GM12878 (cell line): ENCODE measurements around the gene DAAM2. TPM values are rescaled to one million over a fixed set of nuclear protein-coding genes. Genes with fewer than 3 reads are reported as not detected.

Source experiments
- ATAC-seq: fragments of 200-7000 bp; cut with Tn5 transposase; 3 replicates; pipeline ENCODE4 v1.9.1; 2020; ENCODE audit warnings: mild to moderate bottlenecking, moderate library complexity
- BruUV-seq: library from RNA; stranded (reverse); fragments of 400-500 nt; replicated peaks from 2 replicates; lab custom pipeline; 2021; lab: Mats Ljungman, UMichigan
- CTCF ChIA-PET: fragments of 300-600 bp; sonication (Branson Sonifier 250); formaldehyde crosslinking; extraction: SDS; loops from one replicate; lab custom pipeline; 2021; ENCODE audit warnings: inconsistent platforms; lab: Yijun Ruan, JAX
- POLR2A ChIA-PET: fragments of 350-600 bp; formaldehyde crosslinking; extraction: SDS; loops from one replicate; lab custom pipeline; 2021; ENCODE audit warnings: inconsistent platforms; lab: Charles Lee
- RAD21 ChIA-PET: fragments of 300-600 bp; sonication (Branson Sonifier 250); formaldehyde crosslinking; loops from one replicate; lab custom pipeline; 2023; ENCODE audit warnings: antibody characterized with exemption; ENCODE audit not compliant: unreplicated experiment; lab: Charles Lee
- SMC1A ChIA-PET: fragments of 300-600 bp; sonication (Branson Sonifier 250); formaldehyde crosslinking; loops from one replicate; lab custom pipeline; 2023; ENCODE audit not compliant: unreplicated experiment, uncharacterized antibody; lab: Charles Lee
- DNase-seq: peaks from one replicate; pipeline ENCODE4 v3.0.0-alpha.2; 2011; ENCODE audit warnings: low read depth, low spot score
- FAIRE-seq: peaks from 3 replicates; lab custom pipeline; 2011; peaks lifted over from hg19 to GRCh38; lab: Jason Lieb, UNC
- H2AFZ ChIP-seq: 2 replicates; pipeline ENCODE4 v1.6.0; 2011; ENCODE audit warnings: low read depth, low read length, control low read depth; ENCODE audit not compliant: control insufficient read depth
- H3K27ac ChIP-seq: 2 replicates; pipeline ENCODE4 v1.5.1; 2011; ENCODE audit warnings: control low read depth; ENCODE audit not compliant: control insufficient read depth, insufficient read depth
- H3K27me3 ChIP-seq, 2 experiments: replicated peaks in 1 of 2; 2 replicates each; pipeline versions ENCODE4 v1.6.0 to v1.6.1; 2011; ENCODE audit warnings: low read length in 1 of 2; ENCODE audit not compliant: control insufficient read depth in 2 of 2, insufficient read depth in 2 of 2
- H3K36me3 ChIP-seq, 2 experiments: 2 replicates each; pipeline ENCODE4 v1.5.1; 2011; ENCODE audit warnings: low read length in 1 of 2; ENCODE audit not compliant: control insufficient read depth in 2 of 2, insufficient read depth in 2 of 2
- H3K4me1 ChIP-seq: 2 replicates; pipeline ENCODE4 v1.6.1; 2011; ENCODE audit warnings: mild to moderate bottlenecking, low read length, moderate library complexity, mixed read lengths; ENCODE audit not compliant: control insufficient read depth, insufficient read depth
- H3K4me2 ChIP-seq: 2 replicates; pipeline ENCODE4 v1.6.0; 2011; ENCODE audit warnings: control low read depth; ENCODE audit not compliant: control insufficient read depth, insufficient read depth
- H3K4me3 ChIP-seq: fragments of 200-600 bp; sonication (generic); 2 replicates; pipeline ENCODE4 v1.5.1; 2016
- H3K79me2 ChIP-seq: 2 replicates; pipeline ENCODE4 v1.6.0; 2011; ENCODE audit warnings: low read length; ENCODE audit not compliant: control insufficient read depth, insufficient read depth
- H3K9ac ChIP-seq: 2 replicates; pipeline ENCODE4 v1.8.0; 2011; ENCODE audit warnings: low read length, control low read depth, mixed read lengths; ENCODE audit not compliant: control insufficient read depth, insufficient read depth
- H3K9me3 ChIP-seq: replicated peaks from 3 replicates; pipeline ENCODE4 v1.5.1; 2011; ENCODE audit warnings: mild to moderate bottlenecking, low read length; ENCODE audit not compliant: control insufficient read depth, insufficient read depth
- H4K20me1 ChIP-seq: 2 replicates; pipeline ENCODE4 v1.6.0; 2011; ENCODE audit not compliant: control insufficient read depth, insufficient read depth
- CHD1 ChIP-seq: IDR thresholded peaks from 2 replicates; pipeline ENCODE4 v1.6.1; 2012; ENCODE audit warnings: low read depth, low read length, improper control_type of control experiment
- DPF2 ChIP-seq: fragments of 450-650 bp; IDR thresholded peaks from 2 replicates; pipeline ENCODE4 v1.6.1; 2017; ENCODE audit warnings: mild to moderate bottlenecking
- GABPA ChIP-seq: IDR thresholded peaks from 2 replicates; pipeline ENCODE4 v1.6.1; 2014; ENCODE audit warnings: antibody characterized with exemption, low read depth, mild to moderate bottlenecking, inconsistent platforms
- RFX5 ChIP-seq: IDR thresholded peaks from 2 replicates; pipeline ENCODE4 v1.6.1; 2011; ENCODE audit warnings: low read depth, low read length, improper control_type of control experiment
- TCF7 ChIP-seq: IDR thresholded peaks from 2 replicates; pipeline ENCODE4 v1.6.1; 2014; ENCODE audit warnings: antibody characterized with exemption, borderline replicate concordance
- ZBED1 ChIP-seq: IDR thresholded peaks from 2 replicates; pipeline ENCODE4 v1.6.1; 2016; ENCODE audit warnings: borderline replicate concordance
- ZNF207 ChIP-seq: fragments of 450-650 bp; IDR thresholded peaks from 2 replicates; pipeline ENCODE4 v1.6.1; 2014; ENCODE audit warnings: antibody characterized with exemption, mild to moderate bottlenecking, borderline replicate concordance
- WGBS: methylation state at CpG from one replicate; pipeline ENCODE4 v1.1.6; 2016; ENCODE audit warnings: low lambda C conversion rate; ENCODE audit not compliant: insufficient replicate concordance, insufficient coverage; ENCODE audit errors: missing lambda C conversion rate; 5-methylcytosine and 5-hydroxymethylcytosine counted together
- in situ Hi-C: fragments of 300-500 bp; cut with MboI; formaldehyde crosslinking; loops from 9 replicates; pipeline ENCODE4 v1.14.3; 2018; ENCODE audit warnings: mixed read lengths
- intact Hi-C: fragments of 100-400 bp; cut with micrococcal nuclease; formaldehyde crosslinking; loops from one replicate; pipeline ENCODE4 v1.14.2; 2022; ENCODE audit not compliant: unreplicated experiment
- polyA plus RNA-seq, 11 experiments: library from polyadenylated mRNA; depleted of rRNA in 4 of 11; unstranded in 6 of 11; stranded (reverse) in 5 of 11; fragments of >200 nt; fragmentation: Nextera tagmentation in 4 of 11; fragmentation: Illumina TruSeq in 1 of 11; extraction: Ambion mirVana in 4 of 11; extraction: Trizol in 1 of 11; gene quantifications; 1 replicate in 1 of 11; 2 replicates in 10 of 11; pipeline versions ENCODE4 v1.2.1 to v1.2.3, GENCODE V29; 2011 to 2016; ENCODE audit warnings: inconsistent platforms in 2 of 11, missing spikeins in 2 of 11, low read depth in 1 of 11
- total RNA-seq, 4 experiments: library from RNA; depleted of rRNA in 3 of 4; stranded (reverse); fragments of >200 nt in 3 of 4; fragmentation: Illumina TruSeq in 1 of 4; extraction: Trizol in 1 of 4; gene quantifications; 2 replicates each; pipeline versions ENCODE4 v1.2.1 to v1.2.3, GENCODE V29; 2013 to 2021
- TF ChIP-seq, protein P1 (sequence below): fragments of 150-350 bp; IDR thresholded peaks from 2 replicates; pipeline ENCODE4 v1.6.1; 2016; ENCODE audit warnings: low read depth, low read length
- TF ChIP-seq, protein P2 (sequence below): IDR thresholded peaks from 2 replicates; pipeline ENCODE4 v1.6.1; 2012; ENCODE audit warnings: low read length, inconsistent platforms
- TF ChIP-seq, protein P3 (sequence below): fragments of 450-650 bp; IDR thresholded peaks from 2 replicates; pipeline ENCODE4 v1.6.1; 2016; ENCODE audit warnings: mild to moderate bottlenecking, moderate library complexity, borderline replicate concordance
- TF ChIP-seq, protein P4 (sequence below): fragments of 450-650 bp; IDR thresholded peaks from 2 replicates; pipeline ENCODE4 v1.6.1; 2017; ENCODE audit warnings: mild to moderate bottlenecking, moderate library complexity

The DAAM2 gene
- total and polyA plus RNA-seq, 10 of the 15 experiments (the other 5 are each of a cell fraction or from before 2014, with no cell fraction given): 0.05 to 0.22 TPM; not detected in 8

DNA sequence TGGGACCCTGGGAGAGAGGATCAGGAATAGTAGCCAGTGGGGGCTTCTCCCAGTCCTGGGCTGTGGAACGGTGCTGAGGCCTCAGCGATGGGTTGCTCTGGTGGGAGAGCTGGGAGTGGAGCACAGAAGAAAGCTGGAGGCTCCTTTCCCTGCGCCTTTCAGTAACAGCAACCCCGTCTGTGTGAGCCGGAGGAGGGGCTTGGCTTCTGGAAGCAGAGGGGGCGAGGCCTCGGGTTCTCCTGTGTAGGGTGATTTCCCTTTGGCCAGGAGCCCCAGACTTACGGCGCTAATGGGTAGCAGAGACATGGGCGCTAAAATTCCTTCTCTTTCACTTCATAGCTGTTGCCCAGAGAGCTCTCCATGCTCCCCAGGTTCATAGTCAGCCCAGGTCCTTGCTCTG is 55.0 kb downstream of the DAAM2 start:
- H3K9me3 ChIP-seq: no peaks in the 10 kb centered on the region
- RAD21 ChIA-PET: interaction anchor here (0.8 kb wide), 1 partner anchor 484 kb away, joined by 3 read pairs; no protein-coding TSS in a partner anchor
- no peak overlapping the region for H2AFZ ChIP-seq
- SMC1A ChIA-PET: interaction anchor here (1.0 kb wide), 1 partner anchor 483 kb away, joined by 3 read pairs; no protein-coding TSS in a partner anchor
- H3K36me3 ChIP-seq: no peaks in the 10 kb centered on the region
- intact Hi-C loops: no loop called here
- no peak overlapping the region for H3K9ac ChIP-seq
- no peaks in the 10 kb centered on the region for H3K4me1 ChIP-seq
- WGBS: 37% methylated on average over 10 of the region's 10 CpGs
- CTCF ChIA-PET: interaction anchor here (2.1 kb wide), 1 partner anchor 18 kb away, joined by 7 read pairs; no protein-coding TSS in a partner anchor
- POLR2A ChIA-PET: interaction anchor here (0.6 kb wide), 1 partner anchor 504 kb away, joined by 3 read pairs; no protein-coding TSS in a partner anchor
- H3K4me3 ChIP-seq: no peak overlapping the region
- no peaks in the 10 kb centered on the region; a peak in 1 of 4 replicates for H3K27me3 ChIP-seq
- in situ Hi-C loops: no loop called here
- H3K79me2 ChIP-seq: no peaks in the 10 kb centered on the region
- no peak for DNase-seq
- no TSS peak for BruUV-seq
- ATAC-seq: no peak
- H3K27ac ChIP-seq: no peak overlapping the region
- no peak overlapping the region for H3K4me2 ChIP-seq
- FAIRE-seq: no peak
- H4K20me1 ChIP-seq: no peaks in the 10 kb centered on the region
- TF ChIP-seq, protein P1, sequence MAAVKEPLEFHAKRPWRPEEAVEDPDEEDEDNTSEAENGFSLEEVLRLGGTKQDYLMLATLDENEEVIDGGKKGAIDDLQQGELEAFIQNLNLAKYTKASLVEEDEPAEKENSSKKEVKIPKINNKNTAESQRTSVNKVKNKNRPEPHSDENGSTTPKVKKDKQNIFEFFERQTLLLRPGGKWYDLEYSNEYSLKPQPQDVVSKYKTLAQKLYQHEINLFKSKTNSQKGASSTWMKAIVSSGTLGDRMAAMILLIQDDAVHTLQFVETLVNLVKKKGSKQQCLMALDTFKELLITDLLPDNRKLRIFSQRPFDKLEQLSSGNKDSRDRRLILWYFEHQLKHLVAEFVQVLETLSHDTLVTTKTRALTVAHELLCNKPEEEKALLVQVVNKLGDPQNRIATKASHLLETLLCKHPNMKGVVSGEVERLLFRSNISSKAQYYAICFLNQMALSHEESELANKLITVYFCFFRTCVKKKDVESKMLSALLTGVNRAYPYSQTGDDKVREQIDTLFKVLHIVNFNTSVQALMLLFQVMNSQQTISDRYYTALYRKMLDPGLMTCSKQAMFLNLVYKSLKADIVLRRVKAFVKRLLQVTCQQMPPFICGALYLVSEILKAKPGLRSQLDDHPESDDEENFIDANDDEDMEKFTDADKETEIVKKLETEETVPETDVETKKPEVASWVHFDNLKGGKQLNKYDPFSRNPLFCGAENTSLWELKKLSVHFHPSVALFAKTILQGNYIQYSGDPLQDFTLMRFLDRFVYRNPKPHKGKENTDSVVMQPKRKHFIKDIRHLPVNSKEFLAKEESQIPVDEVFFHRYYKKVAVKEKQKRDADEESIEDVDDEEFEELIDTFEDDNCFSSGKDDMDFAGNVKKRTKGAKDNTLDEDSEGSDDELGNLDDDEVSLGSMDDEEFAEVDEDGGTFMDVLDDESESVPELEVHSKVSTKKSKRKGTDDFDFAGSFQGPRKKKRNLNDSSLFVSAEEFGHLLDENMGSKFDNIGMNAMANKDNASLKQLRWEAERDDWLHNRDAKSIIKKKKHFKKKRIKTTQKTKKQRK: no peak
- TF ChIP-seq CHD1: no peak
- TF ChIP-seq, protein P2, sequence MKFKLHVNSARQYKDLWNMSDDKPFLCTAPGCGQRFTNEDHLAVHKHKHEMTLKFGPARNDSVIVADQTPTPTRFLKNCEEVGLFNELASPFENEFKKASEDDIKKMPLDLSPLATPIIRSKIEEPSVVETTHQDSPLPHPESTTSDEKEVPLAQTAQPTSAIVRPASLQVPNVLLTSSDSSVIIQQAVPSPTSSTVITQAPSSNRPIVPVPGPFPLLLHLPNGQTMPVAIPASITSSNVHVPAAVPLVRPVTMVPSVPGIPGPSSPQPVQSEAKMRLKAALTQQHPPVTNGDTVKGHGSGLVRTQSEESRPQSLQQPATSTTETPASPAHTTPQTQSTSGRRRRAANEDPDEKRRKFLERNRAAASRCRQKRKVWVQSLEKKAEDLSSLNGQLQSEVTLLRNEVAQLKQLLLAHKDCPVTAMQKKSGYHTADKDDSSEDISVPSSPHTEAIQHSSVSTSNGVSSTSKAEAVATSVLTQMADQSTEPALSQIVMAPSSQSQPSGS: no peak
- no peak for TF ChIP-seq ZNF207
- no peak for TF ChIP-seq ZBED1
- TF ChIP-seq, protein P3, sequence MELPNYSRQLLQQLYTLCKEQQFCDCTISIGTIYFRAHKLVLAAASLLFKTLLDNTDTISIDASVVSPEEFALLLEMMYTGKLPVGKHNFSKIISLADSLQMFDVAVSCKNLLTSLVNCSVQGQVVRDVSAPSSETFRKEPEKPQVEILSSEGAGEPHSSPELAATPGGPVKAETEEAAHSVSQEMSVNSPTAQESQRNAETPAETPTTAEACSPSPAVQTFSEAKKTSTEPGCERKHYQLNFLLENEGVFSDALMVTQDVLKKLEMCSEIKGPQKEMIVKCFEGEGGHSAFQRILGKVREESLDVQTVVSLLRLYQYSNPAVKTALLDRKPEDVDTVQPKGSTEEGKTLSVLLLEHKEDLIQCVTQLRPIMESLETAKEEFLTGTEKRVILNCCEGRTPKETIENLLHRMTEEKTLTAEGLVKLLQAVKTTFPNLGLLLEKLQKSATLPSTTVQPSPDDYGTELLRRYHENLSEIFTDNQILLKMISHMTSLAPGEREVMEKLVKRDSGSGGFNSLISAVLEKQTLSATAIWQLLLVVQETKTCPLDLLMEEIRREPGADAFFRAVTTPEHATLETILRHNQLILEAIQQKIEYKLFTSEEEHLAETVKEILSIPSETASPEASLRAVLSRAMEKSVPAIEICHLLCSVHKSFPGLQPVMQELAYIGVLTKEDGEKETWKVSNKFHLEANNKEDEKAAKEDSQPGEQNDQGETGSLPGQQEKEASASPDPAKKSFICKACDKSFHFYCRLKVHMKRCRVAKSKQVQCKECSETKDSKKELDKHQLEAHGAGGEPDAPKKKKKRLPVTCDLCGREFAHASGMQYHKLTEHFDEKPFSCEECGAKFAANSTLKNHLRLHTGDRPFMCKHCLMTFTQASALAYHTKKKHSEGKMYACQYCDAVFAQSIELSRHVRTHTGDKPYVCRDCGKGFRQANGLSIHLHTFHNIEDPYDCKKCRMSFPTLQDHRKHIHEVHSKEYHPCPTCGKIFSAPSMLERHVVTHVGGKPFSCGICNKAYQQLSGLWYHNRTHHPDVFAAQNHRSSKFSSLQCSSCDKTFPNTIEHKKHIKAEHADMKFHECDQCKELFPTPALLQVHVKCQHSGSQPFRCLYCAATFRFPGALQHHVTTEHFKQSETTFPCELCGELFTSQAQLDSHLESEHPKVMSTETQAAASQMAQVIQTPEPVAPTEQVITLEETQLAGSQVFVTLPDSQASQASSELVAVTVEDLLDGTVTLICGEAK: no peak
- TF ChIP-seq DPF2: no peak
- no peak for TF ChIP-seq RFX5
- no peak for TF ChIP-seq TCF7
- no peak for TF ChIP-seq GABPA
- TF ChIP-seq, protein P4, sequence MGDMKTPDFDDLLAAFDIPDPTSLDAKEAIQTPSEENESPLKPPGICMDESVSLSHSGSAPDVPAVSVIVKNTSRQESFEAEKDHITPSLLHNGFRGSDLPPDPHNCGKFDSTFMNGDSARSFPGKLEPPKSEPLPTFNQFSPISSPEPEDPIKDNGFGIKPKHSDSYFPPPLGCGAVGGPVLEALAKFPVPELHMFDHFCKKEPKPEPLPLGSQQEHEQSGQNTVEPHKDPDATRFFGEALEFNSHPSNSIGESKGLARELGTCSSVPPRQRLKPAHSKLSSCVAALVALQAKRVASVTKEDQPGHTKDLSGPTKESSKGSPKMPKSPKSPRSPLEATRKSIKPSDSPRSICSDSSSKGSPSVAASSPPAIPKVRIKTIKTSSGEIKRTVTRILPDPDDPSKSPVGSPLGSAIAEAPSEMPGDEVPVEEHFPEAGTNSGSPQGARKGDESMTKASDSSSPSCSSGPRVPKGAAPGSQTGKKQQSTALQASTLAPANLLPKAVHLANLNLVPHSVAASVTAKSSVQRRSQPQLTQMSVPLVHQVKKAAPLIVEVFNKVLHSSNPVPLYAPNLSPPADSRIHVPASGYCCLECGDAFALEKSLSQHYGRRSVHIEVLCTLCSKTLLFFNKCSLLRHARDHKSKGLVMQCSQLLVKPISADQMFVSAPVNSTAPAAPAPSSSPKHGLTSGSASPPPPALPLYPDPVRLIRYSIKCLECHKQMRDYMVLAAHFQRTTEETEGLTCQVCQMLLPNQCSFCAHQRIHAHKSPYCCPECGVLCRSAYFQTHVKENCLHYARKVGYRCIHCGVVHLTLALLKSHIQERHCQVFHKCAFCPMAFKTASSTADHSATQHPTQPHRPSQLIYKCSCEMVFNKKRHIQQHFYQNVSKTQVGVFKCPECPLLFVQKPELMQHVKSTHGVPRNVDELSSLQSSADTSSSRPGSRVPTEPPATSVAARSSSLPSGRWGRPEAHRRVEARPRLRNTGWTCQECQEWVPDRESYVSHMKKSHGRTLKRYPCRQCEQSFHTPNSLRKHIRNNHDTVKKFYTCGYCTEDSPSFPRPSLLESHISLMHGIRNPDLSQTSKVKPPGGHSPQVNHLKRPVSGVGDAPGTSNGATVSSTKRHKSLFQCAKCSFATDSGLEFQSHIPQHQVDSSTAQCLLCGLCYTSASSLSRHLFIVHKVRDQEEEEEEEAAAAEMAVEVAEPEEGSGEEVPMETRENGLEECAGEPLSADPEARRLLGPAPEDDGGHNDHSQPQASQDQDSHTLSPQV: no peak
